ENCODE results near the gene SSBP3.

SSBP3 gene

DNA sequence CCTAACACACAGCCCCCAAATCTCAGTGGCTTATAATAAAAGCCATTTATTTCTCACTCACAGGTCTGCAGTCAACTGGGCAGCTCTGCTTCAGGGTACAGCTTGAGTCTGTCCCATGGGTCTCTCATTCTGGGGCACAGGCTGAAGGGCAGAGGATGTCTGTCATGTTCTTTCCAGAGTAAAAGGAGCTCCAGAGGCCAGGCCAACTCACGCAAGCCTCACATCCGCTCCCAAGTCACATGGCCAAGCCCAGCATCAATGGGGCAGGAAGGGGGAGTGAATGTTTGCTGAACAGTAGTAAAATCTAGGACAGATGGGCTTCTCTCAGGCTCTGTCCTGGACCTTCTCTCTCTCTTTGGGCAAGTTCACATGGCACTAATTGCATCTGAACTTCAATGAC lies 7.1 kb upstream of the SSBP3 start:
- TF ChIP-seq, protein P1, sequence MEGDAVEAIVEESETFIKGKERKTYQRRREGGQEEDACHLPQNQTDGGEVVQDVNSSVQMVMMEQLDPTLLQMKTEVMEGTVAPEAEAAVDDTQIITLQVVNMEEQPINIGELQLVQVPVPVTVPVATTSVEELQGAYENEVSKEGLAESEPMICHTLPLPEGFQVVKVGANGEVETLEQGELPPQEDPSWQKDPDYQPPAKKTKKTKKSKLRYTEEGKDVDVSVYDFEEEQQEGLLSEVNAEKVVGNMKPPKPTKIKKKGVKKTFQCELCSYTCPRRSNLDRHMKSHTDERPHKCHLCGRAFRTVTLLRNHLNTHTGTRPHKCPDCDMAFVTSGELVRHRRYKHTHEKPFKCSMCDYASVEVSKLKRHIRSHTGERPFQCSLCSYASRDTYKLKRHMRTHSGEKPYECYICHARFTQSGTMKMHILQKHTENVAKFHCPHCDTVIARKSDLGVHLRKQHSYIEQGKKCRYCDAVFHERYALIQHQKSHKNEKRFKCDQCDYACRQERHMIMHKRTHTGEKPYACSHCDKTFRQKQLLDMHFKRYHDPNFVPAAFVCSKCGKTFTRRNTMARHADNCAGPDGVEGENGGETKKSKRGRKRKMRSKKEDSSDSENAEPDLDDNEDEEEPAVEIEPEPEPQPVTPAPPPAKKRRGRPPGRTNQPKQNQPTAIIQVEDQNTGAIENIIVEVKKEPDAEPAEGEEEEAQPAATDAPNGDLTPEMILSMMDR (IDR thresholded peaks at IDR 0.05; ENCODE audit: borderline replicate concordance, control extremely low read depth, extremely low read depth, insufficient read depth, missing control alignments): no peak
- DNase-seq (ENCODE audit: low spot score): no peak

DNA sequence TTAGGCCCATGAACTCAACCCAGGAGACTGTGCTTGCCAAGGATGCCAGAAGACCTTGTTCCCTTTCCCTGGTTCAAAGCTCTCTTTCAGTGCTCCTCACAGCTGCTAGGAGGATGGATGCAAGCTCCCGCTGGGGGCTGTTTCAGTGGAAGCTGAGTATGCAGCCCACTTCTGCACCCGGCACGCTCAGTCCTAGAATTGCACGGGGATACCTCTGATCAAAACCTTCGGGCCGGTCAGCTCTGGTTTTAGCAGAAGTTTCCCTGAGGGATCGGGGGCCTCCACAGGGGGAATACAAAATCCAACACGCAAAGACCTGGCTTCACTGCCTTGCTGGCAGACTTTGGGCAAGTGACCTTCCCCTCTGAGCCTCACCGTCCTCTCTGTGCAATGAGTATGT lies 4.2 kb upstream of the SSBP3 start:
- TF ChIP-seq, protein P1 (IDR thresholded peaks at IDR 0.05; ENCODE audit: borderline replicate concordance, control extremely low read depth, extremely low read depth, insufficient read depth, missing control alignments): no peak
- in situ Hi-C loops (cut with MboI; ENCODE audit: low sequenced_read_pairs, unreplicated experiment): no loop called here
- DNase-seq (ENCODE audit: low spot score): no peak

More for the DNA sequence above, 7.1 kb upstream of the SSBP3 start:
- in situ Hi-C loops (cut with MboI; ENCODE audit: low sequenced_read_pairs, unreplicated experiment): no loop called here

DNA sequence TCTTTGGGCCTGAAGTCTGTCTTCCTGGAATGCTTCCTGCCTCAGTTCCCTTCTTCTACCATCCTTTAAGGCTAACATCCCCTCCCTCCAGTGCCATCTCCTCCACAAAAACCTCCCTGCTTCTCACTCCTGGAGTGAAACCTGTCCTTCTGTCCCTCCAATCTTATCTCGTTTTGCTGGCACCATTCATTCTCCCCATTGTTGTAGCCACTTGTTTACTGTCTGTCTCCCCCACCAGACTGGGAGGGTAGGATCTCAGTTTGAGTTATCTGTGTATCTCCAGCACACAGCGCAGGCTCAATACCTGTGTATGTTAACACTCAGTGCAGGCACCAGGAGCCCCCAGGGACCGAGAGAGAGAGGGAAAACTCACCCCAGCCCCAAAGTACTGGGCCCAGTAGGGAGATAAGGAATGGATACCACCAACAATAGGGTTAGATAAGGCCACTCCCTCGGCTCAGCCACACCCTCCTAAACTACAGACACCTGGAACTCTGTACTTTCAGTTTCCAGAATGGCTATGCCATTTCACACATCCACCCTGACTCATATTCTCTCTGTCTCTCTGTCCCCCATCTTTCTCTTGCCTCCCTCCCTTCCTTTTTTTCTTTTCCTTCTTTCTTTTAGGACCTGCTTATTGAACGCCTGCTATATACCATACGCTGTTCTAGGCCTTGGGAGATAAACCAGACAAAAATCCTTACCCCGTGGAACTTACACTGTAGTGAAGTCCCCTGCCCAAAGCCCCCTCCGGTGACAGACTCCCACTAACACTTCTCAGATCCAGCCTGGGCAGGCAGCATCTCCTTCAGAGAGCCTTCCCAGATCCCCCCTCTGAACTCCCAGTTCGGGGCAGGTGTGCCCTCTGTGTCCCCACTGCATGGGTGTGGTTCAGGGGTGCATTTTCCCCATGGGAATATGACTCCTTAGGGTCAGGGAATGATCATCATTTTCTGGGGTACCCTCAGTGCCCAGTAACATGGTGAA lies 3.3 kb upstream of the SSBP3 start:
- TF ChIP-seq, protein P1 (IDR thresholded peaks at IDR 0.05; ENCODE audit: borderline replicate concordance, control extremely low read depth, extremely low read depth, insufficient read depth, missing control alignments): no peak
- peak; percentile 65 for DNase-seq (ENCODE audit: low spot score)
- in situ Hi-C loops (cut with MboI; ENCODE audit: low sequenced_read_pairs, unreplicated experiment): no loop called here

DNA sequence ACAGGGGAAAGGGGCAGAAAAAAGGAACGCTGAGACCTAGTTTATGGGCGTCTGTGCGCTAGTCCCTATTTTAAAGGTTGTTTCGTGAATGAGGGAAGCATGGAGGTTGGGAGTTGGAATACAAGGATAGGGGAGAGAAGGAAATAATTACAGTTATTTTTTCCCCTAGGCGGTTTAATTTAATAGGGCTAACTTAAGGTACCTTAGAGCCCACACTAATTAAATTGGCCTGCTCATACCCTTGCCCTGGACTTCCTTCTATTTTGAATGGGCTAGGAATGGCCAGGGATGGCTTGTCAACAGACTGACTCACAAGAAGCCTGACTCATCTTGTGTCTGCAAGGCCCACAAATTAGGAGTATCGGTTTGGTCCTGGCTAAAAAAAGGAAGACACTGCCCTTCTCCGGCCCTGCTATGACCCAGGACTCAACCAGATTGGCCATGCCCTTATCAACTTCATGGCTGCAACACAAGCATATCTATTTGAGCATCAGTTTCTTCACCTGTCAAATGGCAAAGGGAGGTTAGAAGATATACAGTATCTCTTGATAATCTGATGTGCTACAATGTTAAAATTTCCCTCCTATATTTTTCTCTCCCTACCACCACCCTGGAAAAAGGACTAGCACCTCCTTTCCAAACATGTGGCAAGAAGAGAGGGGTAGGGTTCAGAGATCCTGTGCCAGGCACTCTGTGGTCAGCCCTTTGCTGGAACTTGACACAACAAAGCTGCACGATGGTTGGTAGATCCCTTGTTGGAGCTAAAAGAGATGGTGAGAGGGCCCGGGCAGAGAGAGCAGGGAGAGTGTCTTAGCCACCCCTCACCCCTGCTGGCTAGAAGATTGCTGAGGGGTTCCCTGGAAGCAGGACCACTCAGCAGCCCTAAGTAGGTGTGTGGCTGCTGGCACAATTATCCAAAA lies 2.2 kb upstream of the SSBP3 start:
- DNase-seq (ENCODE audit: low spot score): no peak
- in situ Hi-C loops (cut with MboI; ENCODE audit: low sequenced_read_pairs, unreplicated experiment): no loop called here
- TF ChIP-seq, protein P1 (IDR thresholded peaks at IDR 0.05; ENCODE audit: borderline replicate concordance, control extremely low read depth, extremely low read depth, insufficient read depth, missing control alignments): no peak

DNA sequence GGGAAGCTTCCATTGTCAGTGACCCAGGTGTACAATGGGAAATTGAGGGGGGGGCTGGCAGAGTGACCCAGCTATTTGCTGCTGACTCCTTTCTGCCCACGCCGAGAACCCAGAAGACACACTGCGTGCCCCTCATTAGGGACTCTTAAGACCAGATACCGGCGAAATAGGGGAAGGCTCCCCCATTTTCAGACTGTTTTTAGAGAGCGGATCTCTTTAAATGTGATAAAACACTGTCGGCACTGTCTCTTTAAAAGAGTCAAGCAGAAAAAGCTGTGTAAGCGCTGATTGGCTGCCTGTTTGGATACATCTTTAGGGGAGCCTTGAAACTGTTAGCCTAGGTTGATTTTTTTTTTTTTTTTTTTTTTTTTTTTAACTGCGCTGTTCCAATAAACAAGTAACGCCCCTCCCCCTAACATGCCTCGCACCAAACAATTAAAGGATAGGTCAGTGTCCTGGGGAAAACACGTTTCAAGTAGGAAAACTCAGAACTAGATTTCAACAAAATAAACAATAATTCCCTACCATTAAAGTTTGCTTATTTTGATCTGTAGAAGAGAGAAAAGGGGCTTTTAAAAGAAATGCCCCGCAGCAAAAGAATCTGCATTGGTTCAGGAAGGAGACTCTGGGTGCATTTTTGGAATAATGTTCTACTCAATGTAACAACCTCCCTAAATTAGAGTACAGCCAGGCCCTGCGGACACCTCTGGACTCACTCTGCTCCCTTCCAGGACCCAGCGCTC lies 1.4 kb upstream of the SSBP3 start:
- TF ChIP-seq, protein P1 (IDR thresholded peaks at IDR 0.05; ENCODE audit: borderline replicate concordance, control extremely low read depth, extremely low read depth, insufficient read depth, missing control alignments): no peak
- DNase-seq (ENCODE audit: low spot score): peak; percentile 86
- in situ Hi-C loops (cut with MboI; ENCODE audit: low sequenced_read_pairs, unreplicated experiment): no loop called here

DNA sequence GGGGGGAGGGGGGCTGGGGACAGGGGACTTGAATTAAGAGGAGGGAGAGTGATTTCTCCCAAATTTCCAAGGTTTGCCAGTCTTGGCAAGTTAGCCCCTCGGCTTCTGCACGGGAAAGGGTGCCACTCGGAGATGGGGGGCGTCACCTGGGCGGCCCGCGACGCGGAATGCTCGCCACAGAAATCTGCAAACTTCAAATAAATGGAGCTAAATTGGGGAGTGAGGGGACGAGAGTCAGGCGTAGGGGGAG lies 885 bp upstream of the SSBP3 start:
- no peak for DNase-seq (ENCODE audit: low spot score)
- TF ChIP-seq, protein P1 (IDR thresholded peaks at IDR 0.05; ENCODE audit: borderline replicate concordance, control extremely low read depth, extremely low read depth, insufficient read depth, missing control alignments): no peak
- in situ Hi-C loops (cut with MboI; ENCODE audit: low sequenced_read_pairs, unreplicated experiment): no loop called here

Measured in GM13976 (cell line).